Measurements from ENCODE around the gene STON1.

STON1 gene

GRCh38 chr2:48532174-48532573, 2.2 kb downstream of the STON1 start:
- CTCF ChIA-PET = no interaction called here
- DNase-seq (ENCODE audit: extremely low spot score) = no peak
- TF ChIP-seq CTCF (IDR thresholded peaks at IDR 0.05; ENCODE audit: control extremely low read depth, extremely low read depth, low read depth, missing control alignments) = no peak
- POLR2A ChIA-PET = no interaction called here

GRCh38 chr2:48532824-48533223, 2.9 kb downstream of the STON1 start:
- TF ChIP-seq CTCF (IDR thresholded peaks at IDR 0.05; ENCODE audit: control extremely low read depth, extremely low read depth, low read depth, missing control alignments) = no peak
- ChIA-PET CTCF (no interaction called here), POLR2A (no interaction called here)
- DNase-seq (ENCODE audit: extremely low spot score) = no peak

GRCh38 chr2:48534781-48535180, 4.8 kb downstream of the STON1 start:
- POLR2A ChIA-PET = no interaction called here
- CTCF ChIA-PET = interaction anchor here (0.7 to 2.1 kb wide), 3 partner anchors 9 to 13 kb away, joined by 3 to 7 read pairs (median 5); no protein-coding TSS in a partner anchor
- no peak for DNase-seq (ENCODE audit: extremely low spot score)
- TF ChIP-seq CTCF (IDR thresholded peaks at IDR 0.05; ENCODE audit: control extremely low read depth, extremely low read depth, low read depth, missing control alignments) = no peak

- ChIA-PET POLR2A (no interaction called here), CTCF (no interaction called here)
- no peak for TF ChIP-seq CTCF (IDR thresholded peaks at IDR 0.05; ENCODE audit: control extremely low read depth, extremely low read depth, low read depth, missing control alignments)
- no peak for DNase-seq (ENCODE audit: extremely low spot score)
These were observed 10.4 kb downstream of the STON1 start for GRCh38 chr2:48540237-48540935.

GRCh38 chr2:48541666-48542389, 11.9 kb downstream of the STON1 start:
- CTCF ChIA-PET = no interaction called here
- POLR2A ChIA-PET = no interaction called here
- no peak for TF ChIP-seq CTCF (IDR thresholded peaks at IDR 0.05; ENCODE audit: control extremely low read depth, extremely low read depth, low read depth, missing control alignments)
- DNase-seq (ENCODE audit: extremely low spot score) = no peak

- ChIA-PET POLR2A (no interaction called here), CTCF (interaction anchor here (0.9 kb wide), 1 partner anchor 9 kb away, joined by 3 read pairs; no protein-coding TSS in a partner anchor)
- no peak for DNase-seq (ENCODE audit: extremely low spot score)
- no peak for TF ChIP-seq CTCF (IDR thresholded peaks at IDR 0.05; ENCODE audit: control extremely low read depth, extremely low read depth, low read depth, missing control alignments)
These were observed 13.9 kb downstream of the STON1 start for GRCh38 chr2:48543895-48544294.
